HG02943 (cell line): Measurements from ENCODE around the gene CD72.
"Not testable (repeated sequence)": the region's sequence is repeated elsewhere in the genome, so short reads cannot be mapped to it uniquely, and the experiment has no call there.

Experiments
- ATAC-seq: cut with Tn5 transposase; IDR thresholded peaks from one replicate; pipeline ENCODE4 v1.9.1; 2021; ENCODE audit warnings: mild to moderate bottlenecking, low read depth, moderate library complexity; ENCODE audit not compliant: unreplicated experiment

Gene CD72

DNA sequence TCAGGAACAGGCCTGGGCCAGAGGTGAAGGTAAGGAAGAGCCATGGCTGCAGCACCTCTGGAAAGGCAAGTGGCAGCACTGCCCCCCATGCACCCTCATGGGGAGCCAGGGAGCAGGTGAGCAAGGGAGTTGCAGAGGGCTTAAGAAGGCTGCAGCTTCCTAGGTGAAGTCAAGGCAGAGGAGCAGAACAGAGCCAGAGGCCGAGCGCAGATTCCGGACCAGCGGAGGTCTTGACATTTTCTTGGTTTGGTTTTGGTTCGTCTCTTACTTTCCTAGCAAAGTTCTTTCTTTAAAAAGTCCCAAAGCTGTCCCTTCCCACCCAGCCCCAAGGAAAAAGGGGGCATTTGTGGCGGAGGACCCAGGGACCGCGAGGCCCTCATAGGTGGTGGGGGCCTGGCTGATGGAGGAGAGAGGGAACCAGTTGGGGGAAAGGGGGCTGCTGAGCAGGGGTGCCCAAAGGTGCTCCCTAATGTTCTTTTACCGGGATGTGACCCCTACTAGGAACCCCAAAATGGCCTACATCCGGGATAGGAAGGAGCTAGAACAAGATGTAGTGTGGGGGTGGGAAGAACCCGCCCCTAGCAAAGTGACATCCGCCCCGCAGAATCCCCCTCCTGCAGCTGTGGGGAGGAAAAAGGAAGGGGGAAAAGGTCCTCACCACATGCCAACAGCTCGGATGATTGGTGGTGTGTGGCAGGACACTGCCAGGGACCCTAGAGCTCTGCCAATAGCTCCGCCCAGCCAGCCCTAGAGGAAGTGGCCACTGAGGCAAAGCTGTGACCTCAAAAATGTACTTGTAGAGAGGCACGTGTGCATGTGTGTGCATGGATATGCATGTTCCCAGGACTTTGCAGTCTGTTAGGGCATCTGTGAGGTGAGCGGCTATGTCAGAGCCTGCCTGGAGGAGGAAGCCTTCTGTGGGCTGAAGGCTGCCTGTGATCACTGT is 914 bp upstream of the CD72 start:
- peak; percentile 53 for ATAC-seq

DNA sequence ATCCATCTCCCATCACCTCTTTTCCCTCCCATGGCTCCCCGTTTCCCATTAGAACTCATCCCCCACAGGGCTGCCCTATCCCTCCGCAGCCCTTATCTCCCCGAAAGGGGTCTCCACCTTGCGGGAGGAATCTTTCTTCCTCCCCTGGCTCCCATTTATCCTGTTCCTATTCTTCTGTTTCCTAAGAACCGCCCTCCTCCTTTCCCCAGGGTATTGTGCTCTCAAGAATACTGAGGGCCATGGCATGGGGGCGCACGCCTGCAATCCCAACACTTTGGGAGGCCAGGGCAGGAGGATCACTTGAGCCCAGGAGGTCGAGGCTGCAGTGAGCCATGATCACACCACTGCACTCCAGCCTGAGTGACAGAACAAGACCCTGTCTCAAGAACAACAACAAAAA is 665 bp downstream of the CD72 start:
- no peak for ATAC-seq

DNA sequence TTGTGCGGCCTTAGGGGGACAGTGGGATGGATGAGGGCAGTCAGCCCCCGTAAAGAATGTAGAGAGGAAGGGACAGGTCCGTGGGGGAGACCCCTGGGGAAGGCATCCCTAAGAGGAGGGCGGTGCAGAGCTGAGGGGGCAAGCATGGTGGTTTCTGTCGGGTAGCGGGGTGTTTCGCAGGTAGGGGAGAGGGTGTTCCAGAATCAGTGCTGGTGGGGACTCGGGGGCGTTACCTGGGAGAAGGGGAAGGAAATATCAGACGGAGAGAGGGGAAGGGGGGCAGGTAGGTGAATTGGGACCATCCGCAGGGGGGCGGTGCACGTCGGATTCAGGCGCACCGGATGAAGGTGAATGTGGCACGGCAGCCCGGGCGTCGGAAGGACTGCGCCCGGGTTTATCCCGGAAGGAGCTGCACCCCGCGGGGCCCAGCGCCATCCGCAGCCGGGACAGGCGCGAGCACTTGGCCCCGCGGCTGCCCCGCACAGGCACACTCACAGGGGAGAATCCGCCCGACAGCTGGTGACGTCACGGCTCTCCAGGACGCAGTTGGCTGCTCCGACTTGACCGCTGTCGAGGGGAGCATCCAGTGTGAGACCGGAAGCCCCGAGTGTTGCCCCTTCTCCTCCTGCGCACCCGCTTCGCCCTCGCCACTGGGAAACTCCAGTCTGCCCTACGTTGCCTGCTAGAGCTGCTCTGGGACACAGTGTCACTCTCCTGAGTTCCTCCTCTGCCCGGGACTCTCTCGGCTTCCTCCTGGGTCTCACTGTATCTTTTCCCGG is 1.3 kb downstream of the CD72 start:
- ATAC-seq = no peak

DNA sequence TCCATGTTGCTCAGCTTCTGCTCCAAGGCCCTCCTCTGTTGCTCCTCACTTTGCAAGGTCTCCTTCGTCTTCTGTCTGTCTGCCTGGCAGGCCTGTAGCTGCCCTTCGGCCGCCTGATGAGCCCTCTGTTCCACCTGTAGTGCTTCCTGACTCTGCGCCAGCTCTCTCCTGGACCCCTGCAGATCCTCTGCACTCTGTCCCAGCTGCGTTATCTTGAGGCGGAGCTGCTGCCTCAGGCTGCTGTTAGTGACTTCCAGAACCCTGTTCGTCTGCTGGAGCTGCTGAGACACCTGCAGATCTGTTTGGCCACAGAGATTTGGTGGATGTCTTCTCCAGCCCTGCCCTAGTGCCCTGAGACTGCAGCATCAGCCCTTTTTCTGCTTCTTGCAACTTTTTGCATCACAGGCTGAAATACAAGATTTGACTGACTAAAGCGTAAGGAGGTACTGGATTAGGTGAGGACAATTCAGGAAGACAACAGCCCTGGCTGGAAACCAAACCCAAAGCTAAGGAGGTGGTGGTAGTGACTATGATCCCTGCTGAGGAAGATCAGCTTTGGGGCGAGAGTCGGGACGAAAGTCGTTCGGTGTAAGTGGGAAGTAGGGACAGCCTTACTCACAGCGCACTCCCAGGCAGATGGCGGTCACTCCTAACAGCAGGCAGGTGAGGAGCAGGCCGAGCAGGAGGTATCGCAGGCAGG is 2.1 kb downstream of the CD72 start:
- ATAC-seq = no peak

DNA sequence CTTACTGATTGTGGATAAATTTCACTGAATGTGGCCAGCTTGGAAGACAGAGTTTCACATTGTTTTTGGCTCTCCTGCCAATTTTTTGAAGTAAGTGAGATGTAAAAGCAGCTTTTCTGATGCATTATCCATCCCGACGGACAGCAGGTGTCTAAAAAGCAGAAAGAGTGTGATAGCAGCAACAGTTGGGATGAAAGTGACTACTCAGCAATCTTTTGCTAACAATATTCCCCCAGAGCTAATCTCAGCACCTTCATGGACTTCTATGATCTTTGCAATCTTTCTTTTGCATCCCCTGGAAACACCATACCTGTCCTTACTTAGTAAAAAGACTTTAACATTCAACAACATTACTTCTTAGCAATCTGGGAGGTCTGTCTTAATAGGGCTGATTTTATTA is 5.4 kb downstream of the CD72 start:
- ATAC-seq = no peak

DNA sequence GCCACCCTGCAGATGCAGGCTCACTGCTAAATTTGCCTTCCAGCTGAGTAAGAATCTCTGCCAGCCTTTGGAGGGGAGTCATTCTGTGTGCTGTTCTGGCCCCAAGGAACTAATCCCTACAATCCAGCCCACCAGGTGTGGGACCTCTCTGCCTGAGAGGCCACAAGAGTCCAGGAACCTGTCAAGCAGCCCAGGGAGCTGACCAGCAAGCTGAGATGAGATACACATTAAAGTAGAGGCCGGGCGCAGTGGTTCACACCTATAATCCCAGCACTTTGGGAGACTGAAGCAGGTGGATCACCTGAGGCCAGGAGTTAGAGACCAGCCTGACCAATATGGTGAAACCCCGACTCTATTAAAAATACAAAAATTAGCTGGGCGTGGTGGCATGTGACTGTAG is 6.1 kb downstream of the CD72 start:
- not testable (repeated sequence) for ATAC-seq

DNA sequence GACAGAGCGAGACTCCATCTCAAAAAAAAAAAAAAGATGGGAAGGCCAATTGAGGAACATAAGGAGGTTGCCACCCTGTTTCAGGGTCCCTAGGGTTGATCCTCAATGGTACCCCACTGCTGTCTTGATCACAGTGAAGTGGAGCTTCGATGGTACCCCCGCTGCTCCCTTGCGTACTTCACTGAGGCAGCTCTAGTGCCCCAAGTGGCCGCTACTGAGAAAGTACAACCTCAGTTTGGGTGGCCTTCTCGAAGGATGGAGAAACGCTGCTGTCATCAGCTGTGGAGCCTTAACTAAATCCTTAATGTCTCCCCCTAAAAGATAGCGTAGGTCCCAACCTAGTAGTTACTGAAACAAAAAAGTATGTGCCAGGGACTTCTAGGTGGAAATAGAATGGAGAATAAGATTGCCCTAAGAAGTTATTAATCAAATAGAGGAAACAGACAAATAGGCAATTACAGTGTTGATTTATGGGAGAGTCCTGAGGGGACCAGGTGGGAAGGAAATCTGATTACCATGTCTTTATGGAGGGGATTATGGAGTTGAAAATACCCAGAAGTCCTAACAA is 6.9 kb downstream of the CD72 start:
- no peak for ATAC-seq

DNA sequence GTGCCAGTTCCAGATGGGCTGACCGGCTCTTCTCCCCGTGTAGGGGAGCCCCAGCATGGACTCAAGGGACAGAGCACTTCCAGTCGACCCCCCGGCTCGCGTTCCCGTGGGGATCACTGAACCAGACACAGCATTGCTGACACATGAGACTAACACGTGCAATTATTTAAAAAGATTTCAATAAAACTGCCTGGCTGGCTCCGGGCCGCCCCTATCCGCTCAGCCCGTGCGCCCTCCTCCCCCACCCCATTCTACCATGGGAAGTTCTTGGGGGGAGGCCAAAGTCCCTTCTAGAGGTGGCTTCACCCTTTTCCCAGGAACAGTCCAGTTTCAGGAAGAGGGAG is 8.4 kb downstream of the CD72 start:
- ATAC-seq = no peak

DNA sequence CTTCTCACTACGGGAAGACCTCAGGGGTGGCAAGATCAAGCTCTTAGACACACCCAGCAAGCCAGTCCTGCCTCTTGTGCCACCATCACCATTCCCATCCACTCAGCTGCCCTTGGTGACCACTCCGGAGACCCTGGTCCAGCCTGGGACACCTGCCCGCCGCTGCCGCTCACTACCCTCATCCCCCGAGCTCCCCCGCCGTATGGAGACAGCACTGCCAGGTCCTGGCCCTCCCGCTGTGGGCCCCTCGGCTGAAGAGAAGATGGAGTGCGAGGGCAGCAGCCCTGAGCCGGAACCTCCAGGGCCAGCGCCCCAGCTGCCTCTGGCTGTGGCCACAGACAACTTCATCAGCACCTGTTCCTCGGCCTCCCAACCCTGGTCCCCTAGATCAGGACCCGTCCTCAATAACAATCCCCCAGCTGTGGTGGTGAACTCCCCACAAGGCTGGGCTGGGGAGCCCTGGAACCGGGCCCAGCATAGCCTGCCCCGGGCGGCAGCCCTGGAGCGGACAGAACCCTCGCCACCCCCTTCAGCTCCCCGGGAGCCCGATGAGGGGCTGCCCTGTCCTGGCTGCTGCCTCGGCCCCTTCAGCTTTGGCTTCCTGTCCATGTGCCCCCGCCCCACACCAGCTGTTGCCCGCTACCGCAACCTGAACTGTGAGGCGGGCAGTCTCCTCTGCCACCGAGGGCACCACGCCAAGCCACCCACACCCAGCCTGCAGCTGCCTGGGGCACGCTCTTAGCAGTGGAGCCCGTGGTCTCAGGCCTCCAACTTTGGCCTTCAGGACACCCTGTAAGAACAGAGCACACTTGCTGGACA is 9.0 kb downstream of the CD72 start:
- no peak for ATAC-seq

DNA sequence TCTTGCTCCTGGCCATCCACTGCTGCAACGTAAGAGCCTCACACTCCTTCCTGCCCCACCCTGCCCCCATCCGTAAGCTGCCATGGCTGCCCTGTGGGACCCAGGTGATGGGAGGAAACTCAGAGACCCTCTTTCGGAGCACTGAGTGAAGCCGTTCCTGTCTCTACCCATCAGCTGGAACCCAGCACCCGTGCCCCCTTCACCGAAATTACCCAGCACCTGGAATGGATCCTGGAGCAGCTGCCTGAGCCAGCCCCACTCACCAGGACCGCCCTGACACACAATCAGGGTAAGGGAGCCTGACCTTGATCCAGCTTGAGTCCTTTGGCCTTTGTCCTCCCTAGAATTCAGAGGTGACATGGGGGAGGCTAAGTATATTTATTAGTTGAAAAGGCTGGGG is 10.0 kb downstream of the CD72 start:
- ATAC-seq = no peak

DNA sequence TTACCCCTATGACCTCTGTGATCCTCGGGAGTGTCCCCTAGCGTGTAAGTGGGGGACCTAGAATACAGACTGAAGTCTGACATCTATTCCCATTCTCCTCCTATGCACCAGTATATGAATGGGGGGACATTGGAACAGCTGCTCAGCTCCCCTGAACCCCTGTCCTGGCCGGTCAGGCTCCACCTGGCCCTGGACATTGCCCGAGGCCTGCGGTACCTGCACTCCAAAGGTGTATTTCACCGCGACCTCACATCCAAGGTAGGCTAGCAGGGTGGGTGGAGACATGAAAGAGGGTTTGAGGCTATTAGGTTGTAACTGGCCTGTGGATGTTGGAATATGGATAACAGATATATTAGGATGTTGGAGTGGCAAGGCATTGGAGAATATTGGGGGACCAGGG is 11.5 kb downstream of the CD72 start:
- ATAC-seq = no peak

DNA sequence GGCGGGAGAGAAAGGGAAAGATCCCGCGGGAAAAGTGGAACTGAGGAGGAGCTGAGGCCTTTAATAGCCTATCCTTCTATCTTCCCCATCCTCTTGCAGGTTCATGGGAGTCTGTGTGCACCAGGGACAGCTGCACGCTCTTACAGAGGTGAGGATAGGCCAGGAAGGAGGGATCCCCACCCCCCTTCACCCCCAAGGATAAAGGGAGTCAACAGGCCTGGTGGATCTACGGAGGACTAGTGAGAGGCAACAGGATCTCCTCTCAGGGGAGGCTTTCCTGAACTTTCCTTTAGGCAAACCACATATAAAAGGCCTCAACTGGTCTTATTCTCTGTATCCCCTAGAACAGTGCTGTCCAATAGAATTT is 12.1 kb downstream of the CD72 start:
- no peak for ATAC-seq

DNA sequence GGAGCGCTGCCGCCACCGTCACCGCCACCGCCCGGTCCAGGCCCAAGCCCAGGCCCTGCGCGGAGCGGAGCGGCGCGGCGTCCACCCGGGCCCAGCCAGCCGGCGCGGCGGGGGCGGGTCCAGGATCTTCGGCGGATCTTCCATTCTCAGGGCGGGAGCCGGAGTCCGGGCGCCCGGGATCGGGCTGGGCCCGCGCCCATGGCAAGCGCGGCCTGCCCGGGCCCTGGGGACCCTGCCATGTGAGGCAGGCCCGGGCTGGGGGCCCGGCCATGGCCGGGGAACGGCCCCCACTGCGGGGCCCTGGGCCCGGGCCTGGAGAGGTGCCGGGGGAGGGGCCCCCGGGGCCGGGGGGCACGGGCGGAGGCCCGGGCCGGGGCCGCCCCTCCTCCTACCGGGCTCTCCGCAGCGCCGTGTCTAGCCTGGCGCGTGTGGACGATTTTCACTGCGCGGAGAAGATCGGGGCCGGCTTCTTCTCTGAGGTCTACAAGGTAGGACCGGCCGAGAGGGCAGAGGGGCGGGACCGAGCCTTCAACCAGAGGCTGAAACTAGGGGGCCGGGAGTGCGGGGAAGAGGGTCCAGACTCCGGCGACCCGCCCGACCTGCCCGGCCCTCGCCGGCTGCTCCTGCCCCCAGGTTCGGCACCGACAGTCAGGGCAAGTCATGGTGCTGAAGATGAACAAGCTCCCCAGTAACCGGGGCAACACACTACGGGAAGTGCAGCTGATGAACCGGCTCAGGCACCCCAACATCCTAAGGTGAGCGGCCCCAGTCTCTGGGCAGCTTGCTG is 12.7 kb downstream of the CD72 start:
- ATAC-seq = peak; percentile 1

DNA sequence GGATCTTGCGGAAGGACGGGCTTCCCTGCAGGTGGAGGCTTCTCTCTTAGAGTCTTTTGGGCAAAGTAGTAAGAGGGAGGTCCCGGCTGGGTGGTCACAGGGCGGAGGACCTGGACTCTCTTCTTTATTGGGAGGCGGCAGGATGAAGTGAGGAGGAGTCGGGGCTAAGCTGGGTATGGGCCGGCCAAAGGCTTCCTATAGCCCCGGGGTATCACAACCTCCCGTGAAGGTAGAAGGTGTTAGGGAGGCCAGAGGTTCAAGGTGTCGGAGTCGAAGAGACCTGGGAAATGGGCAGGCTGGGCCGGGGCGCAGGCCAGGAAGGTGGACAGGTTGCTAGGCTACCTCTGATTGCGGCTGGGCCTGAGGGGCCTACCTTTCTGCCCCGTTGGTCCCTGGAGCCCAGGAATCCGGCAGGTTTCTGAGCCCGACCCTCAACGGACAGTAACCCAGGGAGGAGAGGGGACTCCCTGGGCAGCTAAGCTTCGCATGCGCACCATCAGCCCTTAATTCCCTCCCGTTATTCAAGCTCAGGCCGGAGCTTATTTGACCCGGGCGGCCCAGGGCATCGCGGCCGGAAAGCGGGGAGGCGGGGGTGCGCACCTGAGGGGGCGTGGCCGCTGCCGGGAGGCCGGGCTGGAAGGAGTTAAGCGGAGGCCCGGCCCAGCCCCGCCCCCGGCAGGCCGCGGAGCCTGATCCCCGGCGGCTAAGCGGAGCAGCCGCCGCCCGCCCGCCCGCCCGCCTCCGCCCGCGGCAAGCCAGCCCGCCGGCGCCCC is 13.4 kb downstream of the CD72 start, which contains the start of gene TESK1:
TSS of gene TESK1 (plus strand) at position 685 of the 773 bp plus-strand sequence. CDS start 358 bp downstream, outside the sequence.
- peak; percentile 42 for ATAC-seq

DNA sequence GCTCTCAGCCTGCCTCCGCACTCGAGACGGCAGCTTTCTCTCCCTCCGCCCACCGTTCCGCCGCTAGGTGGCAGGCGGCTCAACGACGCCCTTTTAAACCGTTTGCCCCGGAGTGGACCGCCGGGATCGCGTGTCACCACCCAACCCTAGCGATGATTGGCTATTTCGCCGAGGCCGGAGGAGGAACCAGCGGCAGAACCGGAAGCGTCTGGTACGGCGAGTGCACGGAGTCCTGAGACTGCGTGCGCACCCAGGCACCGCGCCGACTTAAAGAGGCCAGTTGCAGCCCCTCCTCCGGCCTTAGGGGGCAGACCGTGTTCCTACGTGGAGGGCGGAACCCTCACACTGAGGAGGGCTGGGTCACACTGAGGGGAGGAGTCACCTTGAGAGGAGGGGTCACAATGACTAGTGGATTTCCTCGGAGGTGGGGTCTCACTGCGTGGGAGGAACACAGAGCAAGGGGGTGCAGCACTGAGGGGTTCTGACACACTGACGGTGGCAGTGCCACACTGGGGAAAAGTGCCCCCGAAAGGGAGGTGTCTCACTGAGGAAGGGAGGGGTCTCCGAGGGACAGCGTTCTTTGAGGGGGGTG is 14.1 kb downstream of the CD72 start:
- ATAC-seq = peak; percentile 85

DNA sequence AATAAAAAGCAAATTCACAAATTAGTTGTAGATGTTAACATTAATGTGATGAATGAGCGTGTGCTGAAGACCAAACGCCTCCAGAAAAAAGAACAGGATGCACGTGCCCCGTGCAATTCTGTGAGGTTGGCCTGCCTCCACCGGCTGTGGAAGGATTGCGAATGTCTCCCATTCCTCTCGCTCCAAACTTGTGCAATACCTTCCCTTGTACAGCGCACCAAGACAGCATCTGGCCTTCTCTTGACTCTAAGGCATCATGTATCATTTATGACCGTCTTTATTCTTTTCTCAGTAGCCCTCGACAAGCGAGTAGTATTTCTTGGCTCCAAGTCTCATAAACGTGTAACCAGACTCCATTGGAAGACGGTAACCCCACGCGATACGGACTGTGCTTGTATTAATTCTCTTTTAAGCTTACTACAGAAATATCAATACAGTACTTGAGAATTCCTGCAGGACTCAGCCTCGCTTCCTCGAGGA is 14.7 kb downstream of the CD72 start:
- no peak for ATAC-seq

DNA sequence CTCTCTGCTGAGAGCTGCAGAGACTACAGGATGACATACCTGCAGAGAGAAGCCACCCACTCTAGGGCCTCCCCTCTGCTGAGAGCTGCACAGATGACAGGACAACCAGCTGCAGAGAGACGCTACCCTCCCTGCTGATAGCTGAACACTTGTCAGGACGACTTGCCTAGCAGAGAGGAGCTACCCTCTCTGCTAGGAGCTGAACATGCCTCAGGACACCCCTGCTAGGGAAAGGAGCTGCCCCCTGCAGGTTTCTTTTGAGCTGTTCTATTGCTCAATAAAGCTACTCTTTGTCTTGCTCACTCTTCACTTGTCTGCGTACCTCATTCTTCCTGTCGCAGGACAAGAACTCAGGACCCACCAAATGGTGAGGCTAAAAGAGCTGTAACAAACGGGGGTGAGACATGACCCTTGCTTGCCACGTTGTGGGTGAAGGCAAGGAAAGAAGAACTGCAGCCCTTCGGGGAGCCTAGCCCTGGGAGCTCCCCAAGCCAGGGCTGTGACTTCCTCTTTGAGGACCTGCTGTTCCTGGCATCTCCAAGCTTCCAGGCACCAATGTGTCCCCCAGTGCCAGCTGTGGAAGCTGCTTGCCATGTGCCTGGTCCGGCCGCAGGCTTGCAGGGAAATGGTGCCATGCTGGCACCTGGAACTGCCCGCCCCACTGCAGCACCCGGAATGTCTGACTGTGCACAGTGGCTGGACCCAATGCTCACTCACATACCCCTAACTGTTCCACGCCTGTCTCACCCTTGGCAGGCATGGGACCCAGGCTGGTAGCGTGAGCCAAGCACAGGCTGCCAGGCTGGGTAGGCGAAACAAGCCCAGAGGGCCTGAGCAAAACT is 18.2 kb downstream of the CD72 start:
- ATAC-seq = no peak
